H9 (cell line): ENCODE measurements around the gene CAMTA1. TPM values are rescaled to one million over a fixed set of nuclear protein-coding genes. Genes with fewer than 3 reads are reported as not detected.

ENCODE experiments used
- DNase-seq: peaks from one replicate; pipeline ENCODE4 v3.0.0-alpha.2; 2017
- H2AFZ ChIP-seq: one replicate; pipeline ENCODE4 v1.6.1; 2013; ENCODE audit warnings: mild to moderate bottlenecking, low read length, control low read depth, moderate library complexity
- H2AK5ac ChIP-seq: 2 replicates; pipeline ENCODE4 v1.6.1; 2013; ENCODE audit warnings: low read length, control low read depth, mixed read lengths; ENCODE audit not compliant: insufficient read length
- H2BK120ac ChIP-seq: one replicate; pipeline ENCODE4 v1.6.1; 2013; ENCODE audit warnings: low read depth, mild to moderate bottlenecking, low read length, control low read depth, inconsistent platforms; ENCODE audit not compliant: poor library complexity, severe bottlenecking
- H2BK12ac ChIP-seq: 2 replicates; pipeline ENCODE4 v1.6.1; 2013; ENCODE audit warnings: low read length, control low read depth, mixed read lengths, low read depth; ENCODE audit not compliant: insufficient read length
- H2BK15ac ChIP-seq: 2 replicates; pipeline ENCODE4 v1.6.1; 2013; ENCODE audit warnings: low read depth, low read length, control low read depth
- H2BK20ac ChIP-seq: one replicate; pipeline ENCODE4 v1.6.1; 2013; ENCODE audit warnings: low read depth, mild to moderate bottlenecking, low read length, control low read depth, inconsistent platforms; ENCODE audit not compliant: poor library complexity, severe bottlenecking
- H2BK5ac ChIP-seq: 2 replicates; pipeline ENCODE4 v1.6.1; 2013; ENCODE audit warnings: low read length, control low read depth, mixed read lengths; ENCODE audit not compliant: insufficient read length
- H3K14ac ChIP-seq: 2 replicates; pipeline ENCODE4 v1.6.1; 2013; ENCODE audit warnings: low read length, control low read depth; ENCODE audit not compliant: insufficient read depth
- H3K18ac ChIP-seq: 2 replicates; pipeline ENCODE4 v1.6.1; 2013; ENCODE audit warnings: low read depth, mild to moderate bottlenecking, mixed read lengths, low read length, control low read depth; ENCODE audit not compliant: insufficient read length
- H3K23ac ChIP-seq: 2 replicates; pipeline ENCODE4 v1.6.1; 2013; ENCODE audit warnings: low read length, control low read depth, mixed read lengths, low read depth; ENCODE audit not compliant: insufficient read length
- H3K23me2 ChIP-seq: 2 replicates; pipeline ENCODE4 v1.6.1; 2013; ENCODE audit warnings: low read depth, mild to moderate bottlenecking, mixed read lengths, low read length, control low read depth; ENCODE audit not compliant: insufficient read length, poor library complexity, severe bottlenecking
- H3K27ac ChIP-seq: 2 replicates; pipeline ENCODE4 v1.5.1; 2013; ENCODE audit warnings: low read length, control low read depth, mixed read lengths, low read depth; ENCODE audit not compliant: insufficient read length
- H3K27me3 ChIP-seq: 2 replicates; pipeline ENCODE4 v1.6.1; 2013; ENCODE audit warnings: low read length, control low read depth, inconsistent platforms; ENCODE audit not compliant: insufficient read depth
- H3K4ac ChIP-seq: 2 replicates; pipeline ENCODE4 v1.6.1; 2013; ENCODE audit warnings: low read depth, mild to moderate bottlenecking, control low read depth, inconsistent platforms, low read length, moderate library complexity
- H3K4me1 ChIP-seq: 2 replicates; pipeline ENCODE4 v1.6.1; 2013; ENCODE audit warnings: low read length, control low read depth, inconsistent platforms; ENCODE audit not compliant: insufficient read depth
- H3K4me2 ChIP-seq: 2 replicates; pipeline ENCODE4 v1.6.1; 2013; ENCODE audit warnings: low read length, control low read depth, mixed read lengths; ENCODE audit not compliant: insufficient read length, insufficient read depth
- H3K56ac ChIP-seq: 2 replicates; pipeline ENCODE4 v1.6.1; 2013; ENCODE audit warnings: low read depth, mild to moderate bottlenecking, mixed read lengths, low read length, control low read depth; ENCODE audit not compliant: insufficient read length
- H3K79me1 ChIP-seq: 2 replicates; pipeline ENCODE4 v1.6.1; 2013; ENCODE audit warnings: low read depth, mild to moderate bottlenecking, moderate library complexity, low read length, control low read depth, inconsistent platforms; ENCODE audit not compliant: insufficient read depth, poor library complexity, severe bottlenecking
- H3K79me2 ChIP-seq: 2 replicates; pipeline ENCODE4 v1.6.1; 2013; ENCODE audit warnings: low read length, control low read depth, inconsistent platforms; ENCODE audit not compliant: insufficient read depth
- H3K9ac ChIP-seq: 2 replicates; pipeline ENCODE4 v1.6.1; 2013; ENCODE audit warnings: low read length, control low read depth, mixed read lengths; ENCODE audit not compliant: insufficient read length; ENCODE audit errors: extremely low read depth
- H3K9me3 ChIP-seq: one replicate; pipeline ENCODE4 v1.6.1; 2013; ENCODE audit warnings: low read depth, low read length, inconsistent platforms; ENCODE audit not compliant: control insufficient read depth
- H3T11ph ChIP-seq: one replicate; pipeline ENCODE4 v1.6.1; 2013; ENCODE audit warnings: mild to moderate bottlenecking, low read length, control low read depth, inconsistent platforms
- H4K20me1 ChIP-seq: one replicate; pipeline ENCODE4 v1.6.1; 2013; ENCODE audit not compliant: control insufficient read depth, insufficient read length, insufficient read depth
- H4K5ac ChIP-seq: 2 replicates; pipeline ENCODE4 v1.6.1; 2013; ENCODE audit warnings: low read depth, mild to moderate bottlenecking, mixed read lengths, low read length, control low read depth; ENCODE audit not compliant: insufficient read length
- H4K8ac ChIP-seq: replicated peaks from 2 replicates; pipeline ENCODE4 v1.6.1; 2013; ENCODE audit warnings: low read length, control low read depth, mixed read lengths, low read depth; ENCODE audit not compliant: insufficient read length
- H4K91ac ChIP-seq: 2 replicates; pipeline ENCODE4 v1.6.1; 2013; ENCODE audit warnings: low read depth, mild to moderate bottlenecking, moderate library complexity, mixed read lengths, low read length, control low read depth; ENCODE audit not compliant: insufficient read length
- H3K27ac Mint-ChIP-seq, 3 experiments: 2 replicates in 2 of 3; 3 replicates in 1 of 3; pipeline ENCODE4 v1.8.0; 2020 to 2021; ENCODE audit warnings: mixed read lengths in 3 of 3, mild to moderate bottlenecking in 1 of 3, moderate library complexity in 1 of 3
- H3K27me3 Mint-ChIP-seq: 2 replicates; pipeline ENCODE4 v1.8.0; 2021; ENCODE audit warnings: low read depth, mild to moderate bottlenecking, moderate library complexity, mixed read lengths
- H3K36me3 Mint-ChIP-seq, 3 experiments: 2 replicates in 2 of 3; 3 replicates in 1 of 3; pipeline ENCODE4 v1.8.0; 2020 to 2021; ENCODE audit warnings: low read depth in 3 of 3, mixed read lengths in 3 of 3; ENCODE audit not compliant: insufficient read depth in 1 of 3
- H3K4me1 Mint-ChIP-seq, 2 experiments: 2 replicates each; pipeline ENCODE4 v1.8.0; 2020; ENCODE audit warnings: mixed read lengths in 2 of 2
- H3K4me3 Mint-ChIP-seq, 2 experiments: 2 replicates in 1 of 2; 3 replicates in 1 of 2; pipeline ENCODE4 v1.8.0; 2020 to 2021; ENCODE audit warnings: mild to moderate bottlenecking in 2 of 2, mixed read lengths in 2 of 2, moderate library complexity in 1 of 2
- H3K9me3 Mint-ChIP-seq, 2 experiments: 2 replicates in 1 of 2; 3 replicates in 1 of 2; pipeline ENCODE4 v1.8.0; 2020; ENCODE audit warnings: mild to moderate bottlenecking in 2 of 2, mixed read lengths in 2 of 2, moderate library complexity in 1 of 2
- WGBS: extraction: QIAGEN DNeasy Blood & Tissue Kit; methylation state at CpG from one replicate; pipeline ENCODE4 v1.1.7; 2013; ENCODE audit warnings: missing lambda C conversion rate, low lambda C conversion rate, mixed read lengths; ENCODE audit not compliant: insufficient read length; ENCODE audit errors: extremely low coverage; 5-methylcytosine and 5-hydroxymethylcytosine counted together
- total RNA-seq: library from RNA; stranded (reverse); gene quantifications from 2 replicates; pipeline ENCODE4 v1.2.1, GENCODE V29; 2021
- TF ChIP-seq, protein P1 (sequence below): fragments of 200-600 bp; sonication (generic); conservative IDR thresholded peaks from 3 replicates; pipeline ENCODE4 v1.8.0; 2021; ENCODE audit warnings: antibody characterized with exemption, mild to moderate bottlenecking

The CAMTA1 gene
- total RNA-seq, 1 experiment from 2014 or later, result 115 TPM

- no peaks in the 10 kb centered on the region for H4K20me1 ChIP-seq
- H3K36me3 Mint-ChIP-seq, result peaks cover 0 to 4% (median 0%) of the 10 kb centered on the region in 3 experiments; a peak in 2 of 7 replicates
Measured at GRCh38 chr1:7753641-7754040, 968.4 kb downstream of the CAMTA1 start.

More at GRCh38 chr1:7753641-7754040, 968.4 kb downstream of the CAMTA1 start:
- H3K27ac Mint-ChIP-seq, result no peak overlapping the region
- no peaks in the 10 kb centered on the region for H3K79me2 ChIP-seq
- peaks cover 15 to 28% of the 10 kb centered on the region in 2 experiments for H3K4me1 Mint-ChIP-seq
- no peak overlapping the region for H2BK15ac ChIP-seq
- no peak overlapping the region for H3K4me2 ChIP-seq
- H3K23me2 ChIP-seq, result no peaks in the 10 kb centered on the region
- H3K27me3 ChIP-seq, result no peaks in the 10 kb centered on the region
- H3K4ac ChIP-seq, result no peak overlapping the region
- no peak overlapping the region for H4K5ac ChIP-seq
- no peak overlapping the region for H2AFZ ChIP-seq
- no peak overlapping the region for H3K56ac ChIP-seq
- H3K18ac ChIP-seq, result no peak overlapping the region
- H3K79me1 ChIP-seq, result no peaks in the 10 kb centered on the region
- H2BK20ac ChIP-seq, result no peak overlapping the region
- no peak overlapping the region for H3K23ac ChIP-seq
- no peak overlapping the region for H2BK12ac ChIP-seq
- H3K9ac ChIP-seq, result no peak overlapping the region
- H3K27ac ChIP-seq, result no peak overlapping the region
- H3K27me3 Mint-ChIP-seq, result no peaks in the 10 kb centered on the region
- H3K9me3 ChIP-seq, result no peaks in the 10 kb centered on the region
- no peak overlapping the region for H2BK120ac ChIP-seq
- WGBS, result no CpG with 5 or more reads among the region's 3 CpGs
- H3T11ph ChIP-seq, result no peak overlapping the region
- peaks cover 5% of the 10 kb centered on the region; the same call in 1 of the 2 replicates for H3K4me1 ChIP-seq
- no peak overlapping the region for H3K14ac ChIP-seq
- H3K9me3 Mint-ChIP-seq, result no peaks in the 10 kb centered on the region; a peak in 1 of 5 replicates
- no peak overlapping the region for H2BK5ac ChIP-seq
- no peak overlapping the region for H4K91ac ChIP-seq
- no peak overlapping the region for H4K8ac ChIP-seq
- no peak overlapping the region for H3K4me3 Mint-ChIP-seq
- TF ChIP-seq, protein P1, sequence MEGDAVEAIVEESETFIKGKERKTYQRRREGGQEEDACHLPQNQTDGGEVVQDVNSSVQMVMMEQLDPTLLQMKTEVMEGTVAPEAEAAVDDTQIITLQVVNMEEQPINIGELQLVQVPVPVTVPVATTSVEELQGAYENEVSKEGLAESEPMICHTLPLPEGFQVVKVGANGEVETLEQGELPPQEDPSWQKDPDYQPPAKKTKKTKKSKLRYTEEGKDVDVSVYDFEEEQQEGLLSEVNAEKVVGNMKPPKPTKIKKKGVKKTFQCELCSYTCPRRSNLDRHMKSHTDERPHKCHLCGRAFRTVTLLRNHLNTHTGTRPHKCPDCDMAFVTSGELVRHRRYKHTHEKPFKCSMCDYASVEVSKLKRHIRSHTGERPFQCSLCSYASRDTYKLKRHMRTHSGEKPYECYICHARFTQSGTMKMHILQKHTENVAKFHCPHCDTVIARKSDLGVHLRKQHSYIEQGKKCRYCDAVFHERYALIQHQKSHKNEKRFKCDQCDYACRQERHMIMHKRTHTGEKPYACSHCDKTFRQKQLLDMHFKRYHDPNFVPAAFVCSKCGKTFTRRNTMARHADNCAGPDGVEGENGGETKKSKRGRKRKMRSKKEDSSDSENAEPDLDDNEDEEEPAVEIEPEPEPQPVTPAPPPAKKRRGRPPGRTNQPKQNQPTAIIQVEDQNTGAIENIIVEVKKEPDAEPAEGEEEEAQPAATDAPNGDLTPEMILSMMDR, result no peak
- no peak for DNase-seq
- H2AK5ac ChIP-seq, result no peak overlapping the region
